Fibroblast of skin of back (primary cell): ENCODE results near the gene FAM3C. TPM values are rescaled to one million over a fixed set of nuclear protein-coding genes. Genes with fewer than 3 reads are reported as not detected.
A peak's percentile ranks its signal among the peaks of the same experiment; 100 is the strongest.
"Not testable (repeated sequence)": the region's sequence is repeated elsewhere in the genome, so short reads cannot be mapped to it uniquely, and the experiment has no call there.

ENCODE experiments used
- DNase-seq: peaks from one replicate; pipeline ENCODE4 v3.0.0-alpha.2; 2013
- polyA plus RNA-seq, 2 experiments: library from polyadenylated mRNA; unstranded; fragments of 120-200 nt; gene quantifications; one replicate each; pipeline ENCODE4 v1.2.1, GENCODE V29; 2013; ENCODE audit not compliant: insufficient read length in 2 of 2

Gene FAM3C
- 56.5 TPM for polyA plus RNA-seq (2013, experiment 1 of 2; ENCODE audit: insufficient read length)
- polyA plus RNA-seq (2013, experiment 2 of 2; ENCODE audit: insufficient read length): 48.8 TPM

- peak; percentile 93 for DNase-seq
Measured at GRCh38 chr7:121395961-121396757, at the start of gene FAM3C. Gene FAM3C (minus strand): TSS chr7:121396308. CDS start chr7:121382969, 13,339 bp downstream.

- no peak for DNase-seq
Measured at GRCh38 chr7:121442845-121443244, 46.7 kb upstream of the FAM3C start.

- DNase-seq: no peak
Measured at GRCh38 chr7:121440857-121441503, 44.9 kb upstream of the FAM3C start.

- peak; percentile 79 for DNase-seq
Measured at GRCh38 chr7:121438043-121438955, 42.2 kb upstream of the FAM3C start.

GRCh38 chr7:121437470-121437869 lies 41.4 kb upstream of the FAM3C start:
- no peak for DNase-seq

- no peak for DNase-seq
Measured at GRCh38 chr7:121436688-121437087, 40.6 kb upstream of the FAM3C start.

- DNase-seq: no peak
Measured at GRCh38 chr7:121436136-121436535, 40.0 kb upstream of the FAM3C start.

GRCh38 chr7:121433775-121434174 lies 37.7 kb upstream of the FAM3C start:
- DNase-seq: no peak

GRCh38 chr7:121432486-121432885 lies 36.4 kb upstream of the FAM3C start:
- not testable (repeated sequence) for DNase-seq

- no peak for DNase-seq
Measured at GRCh38 chr7:121431996-121432395, 35.9 kb upstream of the FAM3C start.

GRCh38 chr7:121431389-121431995 lies 35.4 kb upstream of the FAM3C start:
- no peak for DNase-seq

GRCh38 chr7:121430558-121430957 lies 34.5 kb upstream of the FAM3C start:
- no peak for DNase-seq

GRCh38 chr7:121429798-121430197 lies 33.7 kb upstream of the FAM3C start:
- no peak for DNase-seq

- DNase-seq: peak; percentile 76
Measured at GRCh38 chr7:121428855-121429489, 32.9 kb upstream of the FAM3C start.

- not testable (repeated sequence) for DNase-seq
Measured at GRCh38 chr7:121421743-121422142, 25.6 kb upstream of the FAM3C start.

GRCh38 chr7:121420976-121421375 lies 24.9 kb upstream of the FAM3C start:
- no peak for DNase-seq

GRCh38 chr7:121419201-121420148 lies 23.4 kb upstream of the FAM3C start:
- DNase-seq: no peak

GRCh38 chr7:121416533-121416932 lies 20.4 kb upstream of the FAM3C start:
- no peak for DNase-seq

GRCh38 chr7:121414436-121414835 lies 18.3 kb upstream of the FAM3C start:
- no peak for DNase-seq

- DNase-seq: no peak
Measured at GRCh38 chr7:121411597-121411979, 15.5 kb upstream of the FAM3C start.
